Epithelial cell of esophagus (primary cell): ENCODE measurements around the gene FHIT.

ENCODE experiments used
- DNase-seq: peaks from one replicate; pipeline ENCODE4 v3.0.0; 2010; ENCODE audit warnings: low read depth
- H3K4me3 ChIP-seq: 2 replicates; pipeline ENCODE4 v1.5.1; 2011; ENCODE audit warnings: mild to moderate bottlenecking, low read length, control low read depth
- CTCF ChIP-seq: IDR thresholded peaks from 2 replicates; pipeline ENCODE4 v1.5.1; 2011; ENCODE audit warnings: low read depth, mild to moderate bottlenecking, low read length, control low read depth, inconsistent platforms; ENCODE audit not compliant: insufficient read depth; ENCODE audit errors: missing control alignments

Gene FHIT

GRCh38 chr3:60512506-60512905 is 738.7 kb downstream of the FHIT start:
- DNase-seq: no peak
- no peak overlapping the region for H3K4me3 ChIP-seq
- no peak for TF ChIP-seq CTCF

- TF ChIP-seq CTCF: no peak
- no peak for DNase-seq
- H3K4me3 ChIP-seq: no peak overlapping the region
Measured at GRCh38 chr3:60509471-60509870, 741.8 kb downstream of the FHIT start.

GRCh38 chr3:60504827-60505457 is 746.3 kb downstream of the FHIT start:
- no peak overlapping the region for H3K4me3 ChIP-seq
- TF ChIP-seq CTCF: no peak
- DNase-seq: no peak

- no peak for TF ChIP-seq CTCF
- DNase-seq: no peak
Measured at GRCh38 chr3:60501314-60501713, 749.9 kb downstream of the FHIT start.

GRCh38 chr3:60497902-60498301 is 753.4 kb downstream of the FHIT start:
- H3K4me3 ChIP-seq: no peak overlapping the region
- TF ChIP-seq CTCF: no peak
- DNase-seq: no peak

More at GRCh38 chr3:60501314-60501713, 749.9 kb downstream of the FHIT start:
- H3K4me3 ChIP-seq: no peak overlapping the region

- TF ChIP-seq CTCF: no peak
- DNase-seq: no peak
- H3K4me3 ChIP-seq: no peak overlapping the region
Measured at GRCh38 chr3:60490992-60491391, 760.3 kb downstream of the FHIT start.

- TF ChIP-seq CTCF: no peak
- H3K4me3 ChIP-seq: no peak overlapping the region
- no peak for DNase-seq
Measured at GRCh38 chr3:60475096-60475495, 776.2 kb downstream of the FHIT start.
